SK-N-DZ (cell line): Measurements from ENCODE around the gene KIAA1755. TPM values are rescaled to one million over a fixed set of nuclear protein-coding genes. Genes with fewer than 3 reads are reported as not detected.
A peak's percentile ranks its signal among the peaks of the same experiment; 100 is the strongest.

ENCODE experiments used
- DNase-seq: peaks from one replicate; pipeline ENCODE4 v3.0.0-alpha.2; 2015; ENCODE audit warnings: low spot score
- polyA plus RNA-seq, 2 experiments: library from polyadenylated mRNA; depleted of rRNA; stranded (reverse); fragments of >200 nt; gene quantifications; 2 replicates each; pipeline ENCODE4 v1.2.3, GENCODE V29; 2014

The KIAA1755 gene
- polyA plus RNA-seq (2014; cell fraction: cytosol; rRNA removed) = 0.05 TPM in 1 of 2 replicates, not detected in the other
- polyA plus RNA-seq (2014; cell fraction: nucleus; rRNA removed) = 0.24 TPM in 1 of 2 replicates, not detected in the other

- DNase-seq = no peak
Observed at GRCh38 chr20:38260378-38261053, at the start of gene KIAA1755. KIAA1755 (minus strand) TSS chr20:38260735; CDS start chr20:38260500, 235 bp downstream.

- no peak for DNase-seq
Observed at GRCh38 chr20:38308447-38308846, 47.9 kb upstream of the KIAA1755 start.

- DNase-seq = no peak
Observed at GRCh38 chr20:38308047-38308438, 47.5 kb upstream of the KIAA1755 start.

GRCh38 chr20:38307371-38308046 lies 47.0 kb upstream of the KIAA1755 start:
- no peak for DNase-seq

GRCh38 chr20:38306379-38306778 lies 45.8 kb upstream of the KIAA1755 start:
- DNase-seq = no peak

GRCh38 chr20:38305541-38305940 lies 45.0 kb upstream of the KIAA1755 start:
- no peak for DNase-seq

GRCh38 chr20:38304845-38305447 lies 44.4 kb upstream of the KIAA1755 start:
- DNase-seq = peak; percentile 32

- no peak for DNase-seq
Observed at GRCh38 chr20:38303908-38304379, 43.4 kb upstream of the KIAA1755 start, which contains the start of gene BPI. BPI (plus strand) TSS chr20:38304156; CDS start chr20:38304224, 68 bp downstream.

GRCh38 chr20:38302786-38303185 lies 42.3 kb upstream of the KIAA1755 start:
- DNase-seq = peak; percentile 49

GRCh38 chr20:38301309-38301708 lies 40.8 kb upstream of the KIAA1755 start:
- no peak for DNase-seq

GRCh38 chr20:38300438-38300837 lies 39.9 kb upstream of the KIAA1755 start:
- DNase-seq = no peak

- DNase-seq = no peak
Observed at GRCh38 chr20:38299963-38300362, 39.4 kb upstream of the KIAA1755 start.

- no peak for DNase-seq
Observed at GRCh38 chr20:38298768-38299288, 38.3 kb upstream of the KIAA1755 start.

- no peak for DNase-seq
Observed at GRCh38 chr20:38297916-38298674, 37.6 kb upstream of the KIAA1755 start.

GRCh38 chr20:38296433-38296832 lies 35.9 kb upstream of the KIAA1755 start:
- DNase-seq = no peak

- no peak for DNase-seq
Observed at GRCh38 chr20:38295811-38296210, 35.3 kb upstream of the KIAA1755 start.

GRCh38 chr20:38294076-38294591 lies 33.6 kb upstream of the KIAA1755 start:
- no peak for DNase-seq

- DNase-seq = no peak
Observed at GRCh38 chr20:38293491-38294065, 33.0 kb upstream of the KIAA1755 start.

GRCh38 chr20:38291966-38292365 lies 31.4 kb upstream of the KIAA1755 start:
- no peak for DNase-seq
